Left renal cortex interstitium (tissue), 4 donors: ENCODE measurements around the gene NHSL2. TPM values are rescaled to one million over a fixed set of nuclear protein-coding genes. Genes with fewer than 3 reads are reported as not detected.

Experiments
- DNase-seq, 4 donors: peaks; one replicate each; pipeline ENCODE4 v3.0.0-alpha.2; 2013; ENCODE audit warnings: low read depth in 4 of 4, low spot score in 2 of 4, missing footprints in 1 of 4
- polyA plus RNA-seq, 4 donors: library from polyadenylated mRNA; unstranded; fragments of 120-200 nt; gene quantifications; one replicate each; pipeline ENCODE4 v1.2.1, GENCODE V29; 2013; ENCODE audit not compliant: insufficient read length in 4 of 4

Gene NHSL2
- polyA plus RNA-seq, 4 donors = 7.4 to 10.2 (median 9.3) TPM

GRCh38 chrX:71978164-71978563, 67.5 kb downstream of the NHSL2 start:
- DNase-seq = no peak

GRCh38 chrX:71989768-71990426, 79.3 kb downstream of the NHSL2 start:
- DNase-seq = no peak

- DNase-seq = no peak
These were observed 79.9 kb downstream of the NHSL2 start for GRCh38 chrX:71990518-71990917.

DNA sequence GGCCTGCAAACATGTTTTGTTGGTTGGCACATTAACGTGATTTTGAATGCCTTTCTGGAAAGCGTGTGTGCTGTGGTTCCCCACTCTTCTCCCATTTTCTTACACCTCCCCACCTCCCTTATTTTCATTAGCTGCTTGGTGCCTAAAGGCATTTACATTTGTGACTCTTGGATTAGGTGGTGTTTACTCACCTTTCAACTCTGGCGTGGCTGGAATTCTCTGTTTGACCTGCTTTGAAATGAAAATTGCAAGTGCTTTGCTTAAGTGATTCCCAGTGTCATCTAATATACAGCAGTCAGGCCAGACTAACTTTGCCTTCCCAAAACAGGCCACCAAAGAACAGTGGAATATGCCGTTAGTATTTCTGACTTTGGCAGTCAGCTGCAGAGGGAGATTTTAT, 80.5 kb downstream of the NHSL2 start:
- no peak for DNase-seq

DNA sequence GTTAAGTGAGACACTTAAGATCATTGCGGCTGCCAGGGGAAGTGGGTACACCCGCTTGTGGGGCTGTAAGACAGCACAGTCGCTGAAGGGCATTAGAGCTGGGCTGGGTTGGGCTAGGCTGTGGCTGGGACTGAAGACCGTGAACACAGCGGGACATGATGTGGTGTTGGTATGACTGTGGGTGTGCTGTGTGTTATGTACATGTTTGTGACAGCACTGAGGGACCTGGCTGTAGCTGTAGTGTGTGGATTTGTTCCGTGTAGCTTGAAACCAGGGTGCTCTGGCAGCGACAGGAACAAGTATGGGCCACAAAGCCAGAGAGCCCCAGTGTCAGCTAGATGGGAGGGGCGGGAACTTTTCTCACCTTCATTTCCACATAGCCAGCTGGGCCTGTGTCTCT, 82.1 kb downstream of the NHSL2 start:
- no peak for DNase-seq

GRCh38 chrX:71993371-71993770, 82.7 kb downstream of the NHSL2 start:
- DNase-seq = no peak

- no peak for DNase-seq
These were observed 84.0 kb downstream of the NHSL2 start for GRCh38 chrX:71994601-71995000.

DNA sequence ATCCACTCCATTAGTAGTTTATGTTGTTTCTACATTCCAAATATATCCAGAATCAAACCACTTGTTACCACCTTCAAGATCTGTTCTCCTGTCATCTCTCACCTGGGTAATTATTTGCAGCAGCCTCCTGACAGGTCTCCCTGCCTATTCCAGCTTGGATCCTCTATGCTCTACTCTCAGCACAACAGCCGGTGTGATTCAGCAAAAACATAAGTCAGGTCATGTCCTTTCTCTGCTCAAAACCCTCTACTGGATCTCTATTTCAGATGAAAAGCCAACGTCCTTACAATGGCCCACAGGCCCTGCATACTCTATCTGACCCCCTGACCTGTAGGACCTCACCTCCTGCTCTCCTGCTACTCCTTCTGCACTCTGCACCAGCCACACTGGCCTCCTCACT, 84.5 kb downstream of the NHSL2 start:
- DNase-seq = no peak

DNA sequence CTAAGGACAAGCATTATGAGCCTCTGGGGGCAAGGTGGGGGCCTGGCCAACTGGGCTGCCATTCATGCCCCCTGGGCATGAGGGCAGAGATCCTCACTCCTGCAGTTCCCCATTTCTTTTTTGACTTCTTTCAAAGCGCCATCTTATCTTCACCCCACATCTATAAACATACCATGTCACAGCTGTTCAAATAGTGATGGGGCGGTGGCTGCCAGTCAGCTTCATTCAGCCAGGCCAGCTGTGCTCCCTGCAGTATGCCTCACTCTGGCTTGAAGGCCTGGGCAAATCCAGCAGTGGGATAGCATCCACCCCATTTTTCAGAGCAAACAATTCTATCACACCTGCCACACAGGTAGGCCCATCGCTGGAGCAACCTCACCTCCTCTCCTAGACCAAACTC, 85.5 kb downstream of the NHSL2 start:
- no peak for DNase-seq

DNA sequence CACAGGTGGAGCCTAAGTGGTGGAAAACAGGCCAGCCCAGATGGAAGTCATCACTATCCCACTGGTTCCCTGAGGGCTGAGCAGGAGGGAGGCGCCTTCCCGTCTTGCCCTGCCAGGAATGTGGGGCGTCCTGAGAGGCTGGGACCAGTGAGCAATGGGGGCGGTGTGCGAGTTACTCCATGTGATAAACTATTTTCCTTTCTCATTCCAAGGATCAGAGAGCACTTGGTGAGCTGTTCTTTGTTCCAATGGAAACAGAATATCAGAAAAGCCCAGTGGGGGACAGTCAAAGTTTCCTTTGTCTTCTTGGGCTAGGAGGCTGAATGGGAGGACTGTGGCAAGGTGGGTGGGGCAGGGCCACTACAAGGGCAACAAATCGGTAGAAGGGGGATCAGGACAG, 86.2 kb downstream of the NHSL2 start:
- DNase-seq = no peak

- no peak for DNase-seq
These were observed 86.7 kb downstream of the NHSL2 start for GRCh38 chrX:71997320-71997719.

DNA sequence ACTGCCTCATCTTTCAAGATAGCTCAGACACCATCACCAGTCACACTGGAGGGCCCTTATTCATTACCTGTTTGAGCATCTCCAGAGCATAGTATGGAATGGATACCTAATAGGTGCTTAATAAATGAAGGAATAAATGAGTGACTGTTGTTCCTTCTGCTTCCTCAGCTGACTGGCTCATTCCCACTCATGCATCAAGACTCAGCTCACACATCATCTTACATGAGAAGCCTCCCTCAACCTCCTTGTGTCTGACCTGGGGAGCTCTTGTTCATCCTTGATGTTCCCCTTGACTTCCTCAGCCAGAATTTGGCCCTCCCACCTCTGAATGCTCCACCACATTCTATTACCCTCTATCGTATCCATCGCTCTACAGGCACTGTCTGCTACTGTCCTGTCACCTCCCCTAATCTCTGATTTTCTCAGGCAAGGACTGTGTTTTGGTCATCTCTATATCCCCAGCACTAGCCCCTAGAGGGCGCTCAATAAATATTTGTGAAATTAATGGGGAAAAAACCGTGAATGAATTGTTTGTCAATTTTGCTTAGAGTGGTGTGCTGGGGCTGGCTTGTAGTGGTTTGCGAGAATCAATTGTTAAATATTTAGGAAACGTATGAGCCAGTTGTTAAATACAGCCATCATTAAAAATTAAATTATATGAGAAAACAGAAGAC, 88.3 kb downstream of the NHSL2 start:
- DNase-seq = no peak

DNA sequence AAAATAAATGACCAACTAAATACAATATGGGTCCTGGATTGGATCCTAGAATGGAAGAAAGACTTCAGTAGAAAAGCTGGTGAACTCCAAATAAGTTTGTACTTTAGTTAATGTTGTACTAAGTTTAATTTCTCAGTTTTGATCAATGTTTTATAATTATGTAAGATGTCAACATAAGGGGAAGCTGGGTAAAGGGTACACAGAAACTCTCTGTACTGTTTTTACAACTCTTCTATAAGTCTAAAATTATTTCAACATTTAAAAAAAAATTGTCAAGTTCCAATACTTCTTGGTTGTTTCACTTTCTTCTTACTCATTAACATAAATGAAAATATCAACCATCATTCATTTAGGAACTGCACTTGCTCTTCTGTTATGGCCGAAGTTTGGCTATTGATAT, 88.9 kb downstream of the NHSL2 start:
- no peak for DNase-seq

- DNase-seq = no peak
These were observed 90.8 kb downstream of the NHSL2 start for GRCh38 chrX:72001471-72001870.

- no peak for DNase-seq
These were observed 91.3 kb downstream of the NHSL2 start for GRCh38 chrX:72001906-72002305.

- no peak for DNase-seq
These were observed 92.2 kb downstream of the NHSL2 start for GRCh38 chrX:72002875-72003274.

GRCh38 chrX:72003811-72004750, 93.4 kb downstream of the NHSL2 start:
- no peak for DNase-seq

DNA sequence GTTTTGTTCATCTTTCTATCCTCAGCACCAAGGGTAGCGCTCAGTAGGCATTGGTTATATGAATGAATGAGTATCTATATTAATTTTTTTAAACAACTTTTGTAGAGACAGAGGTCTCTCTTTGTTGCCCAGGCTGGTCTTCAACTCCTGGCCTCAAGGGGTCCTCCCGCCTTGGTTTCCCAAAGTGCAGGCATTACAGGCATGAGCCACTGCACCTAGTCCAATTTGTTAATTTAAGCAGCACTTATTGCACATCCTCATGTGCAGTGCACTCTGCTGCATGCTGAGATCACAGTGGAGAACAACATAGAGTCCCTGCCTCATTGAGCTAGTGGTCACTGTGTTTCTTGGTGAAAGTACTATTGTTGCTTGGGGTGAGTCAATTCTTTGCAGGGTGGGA, 94.4 kb downstream of the NHSL2 start:
- DNase-seq = no peak

GRCh38 chrX:72006461-72006860, 95.8 kb downstream of the NHSL2 start:
- no peak for DNase-seq

- no peak for DNase-seq
These were observed 99.1 kb downstream of the NHSL2 start for GRCh38 chrX:72009731-72010130.

DNA sequence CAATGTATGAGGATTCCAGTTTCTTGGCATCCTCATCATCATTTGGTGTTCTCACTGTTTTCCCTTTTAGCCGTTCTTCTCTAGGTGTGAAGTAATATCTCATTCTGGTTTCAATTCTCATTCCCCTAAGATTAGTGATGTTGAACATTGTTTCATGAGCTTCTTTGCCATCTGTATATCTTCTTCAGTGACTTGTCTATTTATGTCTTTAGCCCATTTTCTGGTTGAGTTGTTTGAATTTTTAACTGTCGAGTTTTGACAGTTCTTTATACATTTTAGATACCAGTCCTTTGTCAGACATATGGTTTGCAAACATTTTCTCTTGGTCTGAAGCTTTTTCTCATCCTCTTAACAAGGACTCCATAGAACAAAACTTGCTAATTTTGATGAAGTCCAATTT, 101.1 kb downstream of the NHSL2 start:
- no peak for DNase-seq

GRCh38 chrX:72015383-72015782, 104.7 kb downstream of the NHSL2 start:
- DNase-seq = no peak
